ENCODE results near the gene HACL1. TPM values are rescaled to one million over a fixed set of nuclear protein-coding genes. Genes with fewer than 3 reads are reported as not detected.

HACL1 gene
- total RNA-seq, 1 experiment from 2014 or later, result 52.0 TPM

- no peak for DNase-seq
- H3K36me3 ChIP-seq (replicated peaks; ENCODE audit: control insufficient read depth, insufficient read depth, low read length), result peaks cover 4% of the 10 kb centered on the region; the same call in 1 of the 2 replicates
Measured at GRCh38 chr3:15578289-15578867, 23.0 kb downstream of the HACL1 start.

GRCh38 chr3:15576475-15576874 is 24.9 kb downstream of the HACL1 start:
- Histone ChIP-seq H3K36me3 (replicated peaks; ENCODE audit: control insufficient read depth, insufficient read depth, low read length) (peaks cover 3% of the 10 kb centered on the region; the same call in 1 of the 2 replicates), H3K4me3 (ENCODE audit: insufficient read depth, low read depth, low read length) (no peak overlapping the region), H3K27me3 (ENCODE audit: control insufficient read depth, insufficient read depth, low read length) (no peaks in the 10 kb centered on the region)
- no peak for DNase-seq

More at GRCh38 chr3:15578289-15578867, 23.0 kb downstream of the HACL1 start:
- H3K4me3 ChIP-seq (ENCODE audit: insufficient read depth, low read depth, low read length), result no peak overlapping the region
- no peaks in the 10 kb centered on the region for H3K27me3 ChIP-seq (ENCODE audit: control insufficient read depth, insufficient read depth, low read length)

- Histone ChIP-seq H3K36me3 (replicated peaks; ENCODE audit: control insufficient read depth, insufficient read depth, low read length) (peaks cover 5% of the 10 kb centered on the region; the same call in 1 of the 2 replicates), H3K4me3 (ENCODE audit: insufficient read depth, low read depth, low read length) (no peak overlapping the region), H3K27me3 (ENCODE audit: control insufficient read depth, insufficient read depth, low read length) (no peaks in the 10 kb centered on the region)
- DNase-seq, result no peak
Measured at GRCh38 chr3:15575446-15575845, 25.9 kb downstream of the HACL1 start.

GRCh38 chr3:15572138-15572537 is 29.2 kb downstream of the HACL1 start:
- H3K4me3 ChIP-seq (ENCODE audit: insufficient read depth, low read depth, low read length), result no peak overlapping the region

GRCh38 chr3:15563190-15563589 is 38.2 kb downstream of the HACL1 start:
- H3K36me3 ChIP-seq (replicated peaks; ENCODE audit: control insufficient read depth, insufficient read depth, low read length), result peaks cover 12% of the 10 kb centered on the region
- H3K4me3 ChIP-seq (ENCODE audit: insufficient read depth, low read depth, low read length), result no peak overlapping the region
- no peak for DNase-seq
- H3K27me3 ChIP-seq (ENCODE audit: control insufficient read depth, insufficient read depth, low read length), result no peaks in the 10 kb centered on the region

More at GRCh38 chr3:15572138-15572537, 29.2 kb downstream of the HACL1 start:
- no peak for DNase-seq
- H3K36me3 ChIP-seq (replicated peaks; ENCODE audit: control insufficient read depth, insufficient read depth, low read length), result peaks cover 7% of the 10 kb centered on the region
- no peaks in the 10 kb centered on the region for H3K27me3 ChIP-seq (ENCODE audit: control insufficient read depth, insufficient read depth, low read length)

GRCh38 chr3:15562560-15562959 is 38.8 kb downstream of the HACL1 start:
- no peak for DNase-seq
- no peak overlapping the region for H3K4me3 ChIP-seq (ENCODE audit: insufficient read depth, low read depth, low read length)
- no peaks in the 10 kb centered on the region for H3K27me3 ChIP-seq (ENCODE audit: control insufficient read depth, insufficient read depth, low read length)
- peaks cover 9% of the 10 kb centered on the region for H3K36me3 ChIP-seq (replicated peaks; ENCODE audit: control insufficient read depth, insufficient read depth, low read length)

- peaks cover 8% of the 10 kb centered on the region for H3K36me3 ChIP-seq (replicated peaks; ENCODE audit: control insufficient read depth, insufficient read depth, low read length)
- DNase-seq, result no peak
- H3K27me3 ChIP-seq (ENCODE audit: control insufficient read depth, insufficient read depth, low read length), result no peaks in the 10 kb centered on the region
- no peak overlapping the region for H3K4me3 ChIP-seq (ENCODE audit: insufficient read depth, low read depth, low read length)
Measured at GRCh38 chr3:15558581-15558980, 42.8 kb downstream of the HACL1 start.

- DNase-seq, result peak; percentile 49
- Histone ChIP-seq H3K4me3 (ENCODE audit: insufficient read depth, low read depth, low read length) (no peak overlapping the region), H3K27me3 (ENCODE audit: control insufficient read depth, insufficient read depth, low read length) (no peaks in the 10 kb centered on the region), H3K36me3 (replicated peaks; ENCODE audit: control insufficient read depth, insufficient read depth, low read length) (peaks cover under 1% of the 10 kb centered on the region; the same call in 1 of the 2 replicates)
Measured at GRCh38 chr3:15557511-15557946, 43.8 kb downstream of the HACL1 start.

GRCh38 chr3:15556512-15556911 is 44.9 kb downstream of the HACL1 start:
- Histone ChIP-seq H3K27me3 (ENCODE audit: control insufficient read depth, insufficient read depth, low read length) (no peaks in the 10 kb centered on the region), H3K4me3 (ENCODE audit: insufficient read depth, low read depth, low read length) (no peak overlapping the region)
- no peak for DNase-seq

GRCh38 chr3:15553749-15554148 is 47.6 kb downstream of the HACL1 start:
- H3K27me3 ChIP-seq (ENCODE audit: control insufficient read depth, insufficient read depth, low read length), result no peaks in the 10 kb centered on the region
- no peak for DNase-seq

More at GRCh38 chr3:15556512-15556911, 44.9 kb downstream of the HACL1 start:
- no peaks in the 10 kb centered on the region; the same call in 1 of the 2 replicates for H3K36me3 ChIP-seq (replicated peaks; ENCODE audit: control insufficient read depth, insufficient read depth, low read length)

GRCh38 chr3:15551902-15552301 is 49.5 kb downstream of the HACL1 start:
- Histone ChIP-seq H3K27me3 (ENCODE audit: control insufficient read depth, insufficient read depth, low read length) (no peaks in the 10 kb centered on the region), H3K4me3 (ENCODE audit: insufficient read depth, low read depth, low read length) (no peak overlapping the region), H3K36me3 (replicated peaks; ENCODE audit: control insufficient read depth, insufficient read depth, low read length) (no peaks in the 10 kb centered on the region; the same call in 1 of the 2 replicates)
- DNase-seq, result no peak

More at GRCh38 chr3:15553749-15554148, 47.6 kb downstream of the HACL1 start:
- H3K36me3 ChIP-seq (replicated peaks; ENCODE audit: control insufficient read depth, insufficient read depth, low read length), result no peaks in the 10 kb centered on the region; the same call in 1 of the 2 replicates
- no peak overlapping the region for H3K4me3 ChIP-seq (ENCODE audit: insufficient read depth, low read depth, low read length)

- Histone ChIP-seq H3K36me3 (replicated peaks; ENCODE audit: control insufficient read depth, insufficient read depth, low read length) (no peaks in the 10 kb centered on the region), H3K27me3 (ENCODE audit: control insufficient read depth, insufficient read depth, low read length) (no peaks in the 10 kb centered on the region), H3K4me3 (ENCODE audit: insufficient read depth, low read depth, low read length) (no peak overlapping the region)
- DNase-seq, result no peak
Measured at GRCh38 chr3:15549846-15550245, 51.5 kb downstream of the HACL1 start.

- no peak overlapping the region for H3K4me3 ChIP-seq (ENCODE audit: insufficient read depth, low read depth, low read length)
- H3K27me3 ChIP-seq (ENCODE audit: control insufficient read depth, insufficient read depth, low read length), result no peaks in the 10 kb centered on the region
- no peak for DNase-seq
- H3K36me3 ChIP-seq (replicated peaks; ENCODE audit: control insufficient read depth, insufficient read depth, low read length), result no peaks in the 10 kb centered on the region
Measured at GRCh38 chr3:15542614-15543013, 58.8 kb downstream of the HACL1 start.

GRCh38 chr3:15541371-15541770 is 60.0 kb downstream of the HACL1 start:
- no peak for DNase-seq
- no peak overlapping the region for H3K4me3 ChIP-seq (ENCODE audit: insufficient read depth, low read depth, low read length)
- H3K36me3 ChIP-seq (replicated peaks; ENCODE audit: control insufficient read depth, insufficient read depth, low read length), result no peaks in the 10 kb centered on the region
- no peaks in the 10 kb centered on the region for H3K27me3 ChIP-seq (ENCODE audit: control insufficient read depth, insufficient read depth, low read length)

GRCh38 chr3:15539066-15539465 is 62.3 kb downstream of the HACL1 start:
- no peak for DNase-seq
- Histone ChIP-seq H3K36me3 (replicated peaks; ENCODE audit: control insufficient read depth, insufficient read depth, low read length) (no peaks in the 10 kb centered on the region), H3K27me3 (ENCODE audit: control insufficient read depth, insufficient read depth, low read length) (no peaks in the 10 kb centered on the region), H3K4me3 (ENCODE audit: insufficient read depth, low read depth, low read length) (no peak overlapping the region)

Measured in H7 (cell line).